Activated CD8-positive, alpha-beta memory T cell treated with anti-CD3 and anti-CD28 coated beads for 1 hour (primary cell): ENCODE data around the gene VPS18.
"Not testable (repeated sequence)": the region's sequence is repeated elsewhere in the genome, so short reads cannot be mapped to it uniquely, and the experiment has no call there.

Experiments used
- DNase-seq, 2 donors: peaks; one replicate each; pipeline ENCODE4 v3.0.0-alpha.2; 2020; ENCODE audit warnings: low read depth in 1 of 2; ENCODE audit errors: extremely low read depth in 1 of 2

VPS18 gene, protein sequence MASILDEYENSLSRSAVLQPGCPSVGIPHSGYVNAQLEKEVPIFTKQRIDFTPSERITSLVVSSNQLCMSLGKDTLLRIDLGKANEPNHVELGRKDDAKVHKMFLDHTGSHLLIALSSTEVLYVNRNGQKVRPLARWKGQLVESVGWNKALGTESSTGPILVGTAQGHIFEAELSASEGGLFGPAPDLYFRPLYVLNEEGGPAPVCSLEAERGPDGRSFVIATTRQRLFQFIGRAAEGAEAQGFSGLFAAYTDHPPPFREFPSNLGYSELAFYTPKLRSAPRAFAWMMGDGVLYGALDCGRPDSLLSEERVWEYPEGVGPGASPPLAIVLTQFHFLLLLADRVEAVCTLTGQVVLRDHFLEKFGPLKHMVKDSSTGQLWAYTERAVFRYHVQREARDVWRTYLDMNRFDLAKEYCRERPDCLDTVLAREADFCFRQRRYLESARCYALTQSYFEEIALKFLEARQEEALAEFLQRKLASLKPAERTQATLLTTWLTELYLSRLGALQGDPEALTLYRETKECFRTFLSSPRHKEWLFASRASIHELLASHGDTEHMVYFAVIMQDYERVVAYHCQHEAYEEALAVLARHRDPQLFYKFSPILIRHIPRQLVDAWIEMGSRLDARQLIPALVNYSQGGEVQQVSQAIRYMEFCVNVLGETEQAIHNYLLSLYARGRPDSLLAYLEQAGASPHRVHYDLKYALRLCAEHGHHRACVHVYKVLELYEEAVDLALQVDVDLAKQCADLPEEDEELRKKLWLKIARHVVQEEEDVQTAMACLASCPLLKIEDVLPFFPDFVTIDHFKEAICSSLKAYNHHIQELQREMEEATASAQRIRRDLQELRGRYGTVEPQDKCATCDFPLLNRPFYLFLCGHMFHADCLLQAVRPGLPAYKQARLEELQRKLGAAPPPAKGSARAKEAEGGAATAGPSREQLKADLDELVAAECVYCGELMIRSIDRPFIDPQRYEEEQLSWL

DNA sequence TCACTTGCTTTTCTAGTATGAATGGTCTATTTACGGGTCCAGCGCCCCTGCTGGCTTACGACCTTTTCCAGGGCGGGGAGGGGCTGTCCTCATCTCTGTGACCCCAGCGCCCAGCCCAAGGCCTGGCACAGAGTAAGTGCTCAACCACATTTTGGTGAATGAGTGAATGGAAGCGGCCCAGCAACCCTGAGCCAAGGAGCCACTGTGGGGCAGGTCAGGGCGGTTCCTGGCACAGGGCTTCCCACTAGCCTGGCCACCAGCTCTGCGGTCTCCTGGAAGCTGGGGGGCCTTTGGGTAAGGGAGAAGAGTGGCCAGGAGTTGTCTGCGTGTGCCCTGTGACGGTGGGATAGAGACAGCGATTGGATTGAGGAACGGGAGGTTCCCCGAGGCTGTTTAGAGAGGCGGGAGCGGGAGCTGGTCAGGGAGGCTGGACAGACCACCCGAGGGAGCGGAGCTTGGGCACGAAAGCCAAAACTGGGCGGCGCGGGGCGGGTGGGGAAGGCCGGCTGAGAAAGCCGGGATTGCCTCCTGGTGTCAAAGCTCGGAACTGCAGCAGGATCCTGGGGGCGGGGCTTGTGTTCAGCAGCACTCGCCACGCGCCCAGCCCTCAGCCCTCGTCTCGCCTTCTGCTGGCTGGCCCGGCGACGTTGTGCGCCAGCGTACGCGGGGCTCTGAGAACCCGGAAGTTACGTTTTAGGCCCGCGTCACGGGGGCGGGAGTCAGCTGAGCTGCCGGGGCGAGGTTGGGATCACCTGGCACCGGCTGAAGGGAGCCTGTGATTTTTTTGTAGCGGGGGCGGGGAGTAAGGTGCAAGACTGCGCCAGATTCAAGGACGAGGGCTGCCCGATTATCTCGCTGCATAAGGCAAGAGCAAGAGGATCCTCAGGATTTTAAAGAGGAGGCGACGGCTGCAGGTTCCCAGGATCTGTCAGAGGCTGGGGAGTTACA lies at the start of gene VPS18:
TSS of gene VPS18 (plus strand) at position 718 of the 948 bp plus-strand sequence. CDS start 319 bp downstream, outside the sequence.
- peak; percentile 93 to 97 for DNase-seq

DNA sequence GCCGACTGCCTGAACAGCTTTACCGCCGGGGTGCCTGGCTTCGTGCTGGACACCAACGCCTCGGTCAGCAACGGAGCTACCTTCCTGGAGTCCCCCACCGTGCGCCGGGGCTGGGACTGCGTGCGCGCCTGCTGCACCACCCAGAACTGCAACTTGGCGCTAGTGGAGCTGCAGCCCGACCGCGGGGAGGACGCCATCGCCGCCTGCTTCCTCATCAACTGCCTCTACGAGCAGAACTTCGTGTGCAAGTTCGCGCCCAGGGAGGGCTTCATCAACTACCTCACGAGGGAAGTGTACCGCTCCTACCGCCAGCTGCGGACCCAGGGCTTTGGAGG lies 49.6 kb upstream of the VPS18 start:
- DNase-seq, result no peak

DNA sequence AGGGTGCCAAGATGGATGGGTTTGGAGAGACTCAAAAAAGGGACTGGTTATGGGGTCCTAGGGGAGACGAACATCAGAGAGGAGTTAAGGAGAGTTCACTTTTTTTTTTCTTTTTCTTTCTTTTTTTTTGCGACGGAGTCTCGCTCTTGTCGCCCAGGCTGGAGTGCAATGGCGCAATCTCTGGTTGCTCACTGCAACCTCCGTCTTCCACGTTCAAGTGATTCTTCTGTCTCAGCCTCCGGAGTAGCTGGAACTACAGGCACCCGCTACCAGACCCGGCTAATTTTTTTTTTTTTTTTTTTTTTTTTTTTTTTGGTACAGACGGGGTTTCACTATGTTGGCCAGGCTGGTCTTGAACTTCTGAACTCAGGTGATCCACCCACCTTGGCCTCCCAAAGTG lies 49.2 kb upstream of the VPS18 start:
- no peak for DNase-seq

DNA sequence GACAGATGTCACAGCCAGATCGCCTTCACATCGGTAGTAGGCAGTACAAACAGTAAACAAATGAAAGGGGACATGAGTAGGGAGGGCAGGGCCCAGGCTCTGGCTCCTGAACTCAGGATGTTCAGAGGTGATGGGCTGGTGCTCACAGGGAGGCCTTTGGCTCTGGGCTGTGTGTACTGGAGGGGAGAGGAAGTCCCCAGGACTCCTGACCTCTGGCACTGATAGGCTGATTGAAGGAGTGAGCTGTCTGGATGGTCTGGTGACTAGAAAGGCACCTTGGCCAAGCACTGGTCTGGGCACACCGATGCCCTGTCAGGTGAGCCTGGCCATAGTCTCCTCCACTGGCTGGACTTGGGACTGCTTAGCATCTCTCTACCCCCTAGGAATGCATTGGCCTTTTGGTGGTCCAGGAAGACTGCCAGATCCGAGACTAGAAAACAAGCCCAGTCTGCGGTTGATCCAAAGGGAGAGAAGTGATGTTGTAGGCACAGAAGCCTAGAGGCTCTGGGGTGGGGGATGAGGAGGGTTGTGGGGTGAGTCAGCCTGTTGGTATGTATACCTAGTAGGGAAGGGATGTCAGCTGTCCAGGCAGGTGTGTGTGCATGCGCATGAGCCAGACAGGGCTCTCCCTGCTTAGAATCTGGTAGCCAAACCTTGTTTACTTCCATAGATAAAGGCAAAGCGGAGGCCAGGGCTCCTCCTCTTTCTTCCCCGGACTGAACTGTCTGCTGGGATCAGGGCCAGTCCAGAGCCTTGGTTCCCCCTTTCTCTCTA lies 48.6 kb upstream of the VPS18 start:
- DNase-seq, result no peak

DNA sequence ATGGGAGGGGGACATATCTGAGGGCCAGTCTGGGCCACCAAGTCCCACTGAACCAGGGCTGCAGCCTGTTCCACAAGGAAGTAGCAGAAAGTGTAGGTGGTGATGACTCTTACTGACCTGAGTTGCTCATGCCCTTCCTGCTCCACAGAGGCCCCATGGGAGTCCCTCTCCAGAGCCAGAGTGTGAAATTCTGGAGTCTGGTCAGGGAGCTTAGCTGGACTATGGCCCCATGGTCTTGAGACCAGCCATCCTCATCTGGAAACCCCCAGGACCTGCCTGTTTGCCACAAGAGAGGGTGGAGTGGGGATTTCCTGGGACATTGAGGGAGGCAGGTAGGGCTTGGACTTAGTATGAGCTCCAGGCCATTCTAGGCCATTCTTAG lies 47.4 kb upstream of the VPS18 start:
- DNase-seq, result no peak

DNA sequence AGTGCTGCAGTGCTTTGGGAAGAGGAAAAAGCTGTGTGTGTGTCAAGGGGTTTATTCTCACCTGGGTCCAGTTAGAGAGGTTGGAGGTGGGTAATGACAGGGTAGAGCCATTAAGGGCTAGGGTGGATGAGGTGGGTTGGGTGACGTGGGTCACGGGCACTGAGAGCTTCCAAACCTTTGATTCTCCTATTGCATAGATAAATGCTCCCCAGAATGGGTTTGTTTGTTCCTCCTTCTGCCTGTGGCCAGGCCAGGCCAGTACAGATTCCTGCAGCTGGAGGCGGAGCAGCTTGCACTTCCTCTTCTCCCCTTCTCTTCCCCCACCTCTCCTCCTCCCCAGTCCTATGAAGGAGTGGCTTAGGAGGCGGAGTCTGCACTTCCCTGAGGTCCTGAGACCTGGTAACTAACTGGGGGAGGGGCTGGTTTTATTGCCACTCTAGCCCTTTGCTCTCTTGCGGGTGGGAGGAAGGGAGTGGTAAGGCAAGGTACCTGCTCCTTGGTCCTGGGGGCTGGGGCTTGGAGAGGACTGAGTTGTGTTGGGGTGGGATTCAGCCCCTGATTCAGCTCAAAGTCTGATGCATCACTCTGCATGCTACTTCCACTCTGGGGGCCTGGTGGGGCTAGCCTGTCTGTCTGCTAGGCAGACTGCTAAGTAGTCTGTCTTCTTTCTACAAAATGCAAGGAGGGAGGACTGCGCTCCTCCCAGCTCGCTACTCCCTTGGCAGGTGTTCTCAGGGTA lies 46.9 kb upstream of the VPS18 start:
- no peak for DNase-seq

DNA sequence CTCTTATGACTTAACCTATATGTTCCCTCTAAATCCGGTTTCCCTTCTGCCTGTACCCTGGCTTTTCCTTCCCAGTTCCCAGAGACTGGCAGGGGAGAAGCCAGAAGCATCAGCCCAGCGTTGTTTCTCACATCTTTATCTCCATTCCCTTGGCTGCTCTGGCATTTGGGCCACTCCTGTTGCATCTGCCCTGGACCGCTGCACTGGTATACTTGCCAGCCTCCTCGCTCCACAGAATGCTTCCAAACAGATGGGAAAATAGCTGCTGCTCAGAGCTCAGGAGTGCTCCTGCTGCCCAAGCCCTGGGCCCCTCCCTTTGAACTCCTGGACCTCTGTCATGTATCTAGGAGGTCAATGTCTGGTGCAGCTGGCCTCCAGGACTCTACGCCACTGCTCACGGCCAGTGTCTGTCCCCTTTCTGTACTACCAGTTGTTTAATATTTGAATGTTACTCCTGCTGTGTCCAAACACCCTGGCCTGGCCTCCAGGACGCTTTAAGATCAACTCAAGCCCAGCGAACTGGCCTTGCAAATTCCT lies 43.6 kb upstream of the VPS18 start:
- DNase-seq, result no peak

DNA sequence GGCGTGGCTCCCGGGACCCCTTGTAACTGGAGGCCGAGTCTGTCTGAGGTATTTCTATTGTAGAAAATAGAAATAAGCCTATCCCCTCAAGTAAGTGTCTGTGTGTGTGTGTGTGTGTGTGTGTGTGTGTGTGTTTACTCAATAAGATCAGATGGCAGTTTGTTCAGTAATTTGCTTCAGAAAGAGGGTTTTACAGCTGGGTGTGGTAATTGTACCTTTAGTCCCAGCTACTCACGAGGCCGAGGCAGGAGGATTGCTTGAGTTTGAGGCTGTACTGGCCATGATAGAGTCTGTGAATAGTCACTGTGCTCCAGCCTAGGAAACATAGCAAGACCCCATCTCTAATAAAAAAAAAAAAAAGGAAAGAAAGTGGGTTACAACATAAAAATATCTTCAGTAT lies 41.7 kb upstream of the VPS18 start:
- DNase-seq, result no peak

DNA sequence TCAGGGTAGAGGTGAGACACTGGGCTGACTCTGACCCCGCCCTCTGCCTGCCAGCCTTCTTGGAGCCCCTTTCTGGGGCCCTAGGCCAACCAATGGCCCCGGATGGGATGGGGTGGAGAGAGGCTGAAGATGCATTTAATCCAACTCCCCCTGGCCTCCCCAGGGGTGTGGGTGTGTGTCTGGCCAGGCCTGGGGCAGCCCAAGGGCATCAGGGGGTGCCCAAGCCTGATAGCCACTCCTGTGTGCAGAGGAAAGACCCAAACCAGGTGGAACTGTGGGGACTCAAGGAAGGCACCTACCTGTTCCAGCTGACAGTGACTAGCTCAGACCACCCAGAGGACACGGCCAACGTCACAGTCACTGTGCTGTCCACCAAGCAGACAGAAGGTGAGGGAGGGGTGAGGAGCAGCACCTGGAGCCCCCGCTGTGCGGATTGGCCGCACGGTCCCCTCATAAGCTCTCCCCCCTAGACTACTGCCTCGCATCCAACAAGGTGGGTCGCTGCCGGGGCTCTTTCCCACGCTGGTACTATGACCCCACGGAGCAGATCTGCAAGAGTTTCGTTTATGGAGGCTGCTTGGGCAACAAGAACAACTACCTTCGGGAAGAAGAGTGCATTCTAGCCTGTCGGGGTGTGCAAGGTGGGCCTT lies 40.9 kb upstream of the VPS18 start:
- DNase-seq, result no peak

DNA sequence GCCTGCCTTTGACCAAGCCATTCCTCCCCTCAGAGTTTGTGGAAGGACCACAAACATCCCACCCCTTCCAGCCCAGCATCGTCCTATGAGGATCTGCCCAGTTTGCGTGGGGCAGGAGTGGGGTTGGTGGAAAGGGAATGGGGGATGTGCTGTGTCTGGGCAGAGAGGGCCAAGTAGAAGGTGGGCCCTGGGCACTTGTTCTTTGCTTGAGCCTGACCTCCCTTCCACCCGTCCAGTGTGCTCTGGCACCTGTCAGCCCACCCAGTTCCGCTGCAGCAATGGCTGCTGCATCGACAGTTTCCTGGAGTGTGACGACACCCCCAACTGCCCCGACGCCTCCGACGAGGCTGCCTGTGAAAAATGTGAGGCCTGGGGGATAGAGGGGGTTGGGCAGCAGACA lies 40.1 kb upstream of the VPS18 start:
- no peak for DNase-seq

DNA sequence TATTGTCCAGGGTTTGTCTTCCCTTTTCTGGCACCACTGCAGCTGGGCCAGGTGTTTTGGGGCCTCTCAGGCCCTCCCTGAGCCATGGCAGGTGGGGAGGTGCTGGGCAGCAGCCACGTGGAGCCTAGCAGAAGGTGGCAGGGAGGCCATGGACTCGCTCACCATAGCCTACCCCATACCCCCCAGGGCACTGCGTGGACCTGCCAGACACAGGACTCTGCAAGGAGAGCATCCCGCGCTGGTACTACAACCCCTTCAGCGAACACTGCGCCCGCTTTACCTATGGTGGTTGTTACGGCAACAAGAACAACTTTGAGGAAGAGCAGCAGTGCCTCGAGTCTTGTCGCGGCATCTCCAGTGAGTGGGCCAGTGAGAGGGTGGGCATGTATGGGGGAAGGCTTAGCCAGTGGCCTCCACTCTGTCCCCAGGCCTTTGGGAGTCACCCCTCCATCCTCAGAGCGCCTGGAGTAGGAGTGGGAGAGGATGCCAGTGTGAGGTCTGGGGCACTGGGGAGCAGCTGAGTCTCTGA lies 38.5 kb upstream of the VPS18 start:
- no peak for DNase-seq

DNA sequence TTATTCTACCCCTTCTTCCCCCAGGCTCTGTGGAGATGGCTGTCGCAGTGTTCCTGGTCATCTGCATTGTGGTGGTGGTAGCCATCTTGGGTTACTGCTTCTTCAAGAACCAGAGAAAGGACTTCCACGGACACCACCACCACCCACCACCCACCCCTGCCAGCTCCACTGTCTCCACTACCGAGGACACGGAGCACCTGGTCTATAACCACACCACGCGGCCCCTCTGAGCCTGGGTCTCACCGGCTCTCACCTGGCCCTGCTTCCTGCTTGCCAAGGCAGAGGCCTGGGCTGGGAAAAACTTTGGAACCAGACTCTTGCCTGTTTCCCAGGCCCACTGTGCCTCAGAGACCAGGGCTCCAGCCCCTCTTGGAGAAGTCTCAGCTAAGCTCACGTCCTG lies 37.5 kb upstream of the VPS18 start:
- DNase-seq, result no peak

DNA sequence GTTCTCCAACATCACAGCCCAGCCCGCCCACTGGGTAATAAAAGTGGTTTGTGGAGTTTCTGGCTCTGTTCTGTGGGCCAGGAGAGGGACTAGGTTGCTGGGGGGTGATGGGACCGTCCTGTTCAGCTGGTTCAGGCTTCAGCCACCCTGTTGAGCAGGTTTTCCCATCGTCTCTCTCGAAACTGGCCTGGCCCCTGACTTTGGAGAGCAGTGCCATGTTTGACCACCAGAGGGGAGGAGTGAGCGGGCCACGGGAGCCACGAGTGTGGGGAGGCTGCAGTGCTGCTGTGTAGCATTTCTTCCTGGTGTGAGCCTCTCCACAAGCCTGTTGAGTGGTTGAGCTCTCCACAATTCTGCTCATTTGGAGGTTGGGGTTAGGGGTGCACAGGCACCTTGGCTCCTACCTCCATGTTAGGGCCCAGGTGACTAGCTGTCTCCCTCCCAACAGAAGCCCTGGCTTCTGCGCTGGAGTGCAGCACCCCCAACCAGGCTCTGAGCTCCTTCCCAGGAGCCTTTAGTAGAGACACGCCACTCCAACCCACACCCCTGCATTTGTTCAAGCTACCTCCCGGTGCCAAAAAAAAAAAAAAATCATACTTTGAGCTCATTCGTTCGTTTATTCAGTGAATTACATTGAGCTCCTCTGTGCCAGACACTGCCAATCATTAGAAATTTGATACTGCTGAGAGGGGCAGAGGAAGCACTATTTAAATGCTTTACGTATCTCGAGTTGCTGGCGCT lies 36.5 kb upstream of the VPS18 start:
- DNase-seq, result peak; percentile 32 to 64

DNA sequence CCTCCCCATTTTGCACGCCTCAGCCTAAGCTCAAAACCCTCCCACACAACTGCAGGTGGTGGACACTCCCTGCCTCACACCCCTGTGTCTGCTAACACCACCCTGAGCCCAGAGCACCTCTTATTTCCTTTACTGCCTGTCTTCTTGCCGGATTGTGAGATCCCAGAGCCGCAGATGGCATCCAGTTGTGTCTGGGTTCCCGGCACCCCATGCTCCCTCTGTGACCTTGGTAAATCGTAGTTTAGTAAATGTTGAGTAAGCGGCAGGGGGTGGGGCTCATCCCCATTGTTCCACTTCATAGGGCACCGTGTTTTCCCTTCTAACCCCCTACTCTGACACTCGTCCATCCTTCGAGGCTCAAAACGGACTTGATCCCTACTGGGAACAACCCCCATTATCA lies 35.5 kb upstream of the VPS18 start:
- no peak for DNase-seq

DNA sequence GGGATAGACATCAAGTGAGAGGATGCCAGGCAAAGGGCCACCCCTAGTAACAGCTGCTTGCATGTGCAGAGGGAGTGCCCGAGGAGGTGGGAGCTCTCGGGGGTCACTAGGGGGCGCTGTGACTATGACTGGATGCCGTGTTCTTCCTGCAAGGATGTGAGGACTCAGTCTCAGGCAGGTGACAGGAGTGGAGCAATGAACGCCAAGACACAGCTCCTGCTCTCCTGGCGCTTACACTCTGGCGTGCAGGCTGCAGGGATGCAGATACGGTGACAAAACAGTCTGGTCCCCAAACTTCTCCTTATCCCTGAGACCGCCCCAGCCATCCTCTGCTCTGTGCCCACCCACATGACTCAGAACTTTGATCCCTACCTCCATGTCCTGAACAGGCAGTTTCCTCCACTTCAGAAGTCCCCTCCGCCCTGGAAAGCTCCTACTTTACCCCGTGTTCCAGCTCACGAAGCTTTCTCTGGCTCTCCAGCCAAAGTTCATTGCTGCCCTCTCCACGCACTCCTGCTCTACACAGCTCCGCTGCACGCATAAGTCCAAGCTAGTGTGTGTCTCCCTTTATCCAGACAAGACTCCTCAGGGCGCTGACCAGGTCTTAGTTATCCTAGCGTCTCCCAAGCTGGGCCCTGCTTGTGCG lies 34.9 kb upstream of the VPS18 start:
- peak; percentile 28 to 72 for DNase-seq

DNA sequence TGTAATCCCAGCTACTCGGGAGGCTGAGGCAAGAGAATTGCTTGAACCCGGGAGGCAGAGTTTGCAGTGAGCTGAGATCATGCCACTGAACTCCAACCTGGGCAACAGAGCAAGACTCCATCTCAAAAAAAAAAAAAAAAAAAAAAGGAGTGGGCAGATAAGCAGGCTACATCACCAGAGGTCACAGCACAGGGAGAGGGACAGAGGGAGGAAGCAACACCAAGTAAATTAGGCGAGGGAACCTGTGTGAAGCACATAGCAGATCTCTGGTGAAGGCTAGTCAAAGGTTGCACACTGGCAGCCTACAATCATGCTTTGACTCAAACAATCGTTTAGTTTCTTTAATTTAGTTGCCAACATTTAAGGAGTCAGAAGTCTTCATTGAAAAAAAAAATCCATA lies 33.1 kb upstream of the VPS18 start:
- not testable (repeated sequence) for DNase-seq

DNA sequence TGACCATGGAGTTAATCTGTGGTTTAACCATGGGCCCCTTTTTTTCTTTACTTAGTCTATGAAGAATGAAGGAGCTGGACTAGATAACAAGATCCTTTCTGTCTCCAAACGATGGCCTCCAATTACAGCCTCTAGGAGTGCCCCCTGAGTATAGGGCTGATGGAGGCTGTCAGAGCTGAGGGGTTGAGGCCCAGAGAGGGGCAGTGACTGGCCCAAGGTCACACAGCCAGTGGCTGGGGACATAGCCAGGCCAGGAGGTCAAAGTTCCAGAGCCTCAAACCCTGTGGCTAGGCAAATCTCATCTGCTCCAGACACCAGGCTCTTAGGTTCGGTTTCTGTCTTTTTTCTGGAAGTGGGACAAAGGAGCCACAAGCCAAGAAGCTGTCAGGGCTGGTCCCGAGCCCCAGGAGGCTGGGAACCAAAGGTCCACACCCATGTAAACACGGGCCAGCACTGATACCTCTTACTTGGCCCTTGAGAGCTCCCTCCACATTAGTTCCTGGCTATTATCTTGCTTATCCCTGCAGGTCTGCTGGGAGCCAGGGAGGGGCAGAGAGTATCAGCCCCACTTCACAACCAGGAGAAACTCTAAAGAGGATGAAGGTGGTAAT lies 30.5 kb upstream of the VPS18 start:
- DNase-seq, result no peak
